Head of caudate nucleus (tissue), 42 donors: Measurements from ENCODE around the gene ARFGAP3.
"Not testable (repeated sequence)": the region's sequence is repeated elsewhere in the genome, so short reads cannot be mapped to it uniquely, and the experiment has no call there.

Source experiments
- DNase-seq, 42 donors: peaks; one replicate each; pipeline versions ENCODE4 v3.0.0 to v3.0.0-alpha.2; 2020 to 2021; ENCODE audit warnings: mixed read lengths in 7 of 42
- intact Hi-C: fragments of 100-400 bp; cut with DNase I; formaldehyde crosslinking; loops from one replicate; pipeline ENCODE4 v1.15.0; 2022

The ARFGAP3 gene

GRCh38 chr22:42758931-42759629 lies 98.0 kb downstream of the ARFGAP3 start:
- no peak for DNase-seq
- intact Hi-C loops = no loop called here

GRCh38 chr22:42755553-42755952 lies 101.5 kb downstream of the ARFGAP3 start:
- intact Hi-C loops, DNase-seq: not testable (repeated sequence)

DNA sequence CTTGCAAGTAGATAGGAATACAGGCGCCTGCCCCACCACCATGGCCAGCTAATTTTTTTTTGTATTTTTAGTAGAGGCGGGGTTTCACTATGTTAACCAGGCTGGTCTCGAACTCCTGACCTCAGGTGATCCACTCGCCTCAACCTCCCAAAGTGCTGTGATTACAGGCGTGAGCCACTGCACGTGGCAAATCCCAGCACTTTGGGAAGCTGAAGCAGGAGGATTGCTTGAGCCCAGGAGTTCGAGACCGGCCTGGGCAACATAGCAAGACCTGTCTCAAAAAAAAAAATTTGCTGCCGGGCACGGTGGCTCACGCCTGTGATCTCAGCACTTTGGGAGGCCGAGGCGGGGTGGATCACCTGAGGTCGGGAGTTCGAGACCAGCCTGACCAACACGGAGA lies 102.0 kb downstream of the ARFGAP3 start:
- DNase-seq, intact Hi-C loops: not testable (repeated sequence)

- DNase-seq = no peak
- intact Hi-C loops = no loop called here
Observed at GRCh38 chr22:42754658-42755057, 102.4 kb downstream of the ARFGAP3 start.

DNA sequence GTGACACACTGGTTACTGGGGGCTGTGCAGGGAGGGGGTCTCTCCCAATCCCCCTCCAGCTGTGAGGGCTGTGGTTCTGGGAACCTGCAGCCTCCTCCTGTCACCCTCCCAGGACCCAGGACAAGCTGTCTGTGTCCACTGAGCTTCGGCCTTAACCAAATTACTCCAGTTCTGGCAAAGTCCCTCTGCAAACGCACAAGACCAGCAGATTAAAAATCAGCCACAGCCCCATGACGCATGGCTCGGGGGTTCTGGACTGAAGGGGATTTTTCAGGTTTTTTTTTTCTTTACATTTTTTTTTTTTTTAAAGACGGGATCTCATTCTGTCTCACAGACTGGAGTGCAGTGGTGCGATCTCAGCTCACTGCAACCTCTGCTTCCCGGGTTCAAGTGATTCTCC lies 104.2 kb downstream of the ARFGAP3 start:
- no peak for DNase-seq
- intact Hi-C loops = no loop called here

- intact Hi-C loops = no loop called here
- no peak for DNase-seq
Observed at GRCh38 chr22:42752230-42752746, 104.8 kb downstream of the ARFGAP3 start.

GRCh38 chr22:42750421-42750820 lies 106.7 kb downstream of the ARFGAP3 start:
- intact Hi-C loops, DNase-seq: not testable (repeated sequence)

DNA sequence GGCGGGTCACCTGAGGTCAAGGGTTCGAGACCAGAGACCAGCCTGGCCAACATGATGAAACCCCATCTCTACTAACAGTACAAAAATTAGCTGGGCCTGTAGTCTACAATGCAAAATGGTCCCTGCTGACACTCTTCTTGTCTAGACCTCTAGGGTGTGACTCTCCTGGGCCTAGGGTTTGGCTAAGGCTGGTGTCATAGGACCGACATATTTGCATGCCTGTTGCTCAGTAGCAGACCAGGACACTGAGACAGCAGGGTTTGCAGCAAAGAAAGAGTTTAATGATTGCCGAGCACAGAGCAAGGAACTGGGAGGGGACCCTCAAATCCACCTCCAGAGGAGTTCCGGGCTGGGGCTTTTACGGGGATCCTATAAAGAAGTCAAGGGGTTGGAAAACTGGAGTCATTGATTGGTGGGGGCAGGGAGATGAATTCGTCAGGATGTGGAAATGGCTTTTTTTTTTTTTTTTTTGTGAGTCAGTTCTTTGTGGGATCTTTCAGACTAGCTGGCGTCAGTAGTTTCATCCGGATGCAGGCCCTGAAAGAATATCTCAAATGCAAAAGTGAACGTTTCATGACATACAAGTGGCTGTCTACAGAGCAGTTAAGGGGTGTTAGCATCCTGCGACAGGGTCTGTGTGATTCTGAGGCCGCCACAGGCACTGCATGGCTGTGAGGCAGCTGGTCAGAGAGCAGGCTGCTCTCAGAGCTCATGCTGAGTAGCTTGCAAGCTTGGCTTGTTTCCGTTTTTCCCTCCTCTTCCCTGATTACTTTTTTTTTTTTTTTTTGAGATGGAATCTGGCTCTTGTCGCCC lies 109.2 kb downstream of the ARFGAP3 start:
- no peak for DNase-seq
- intact Hi-C loops = no loop called here
